HG02884 (cell line): ENCODE results near the gene GALNT2.

Experiments
- ATAC-seq: cut with Tn5 transposase; IDR thresholded peaks from one replicate; pipeline ENCODE4 v1.9.1; 2021; ENCODE audit warnings: mild to moderate bottlenecking, moderate library complexity; ENCODE audit not compliant: unreplicated experiment

Gene GALNT2

GRCh38 chr1:230249695-230250480, 182.8 kb downstream of the GALNT2 start:
- ATAC-seq = no peak

- ATAC-seq = no peak
Observed at GRCh38 chr1:230250666-230251065, 183.6 kb downstream of the GALNT2 start.

- ATAC-seq = peak; percentile 94
Observed at GRCh38 chr1:230251644-230252191, 184.7 kb downstream of the GALNT2 start.

GRCh38 chr1:230253150-230253549, 186.1 kb downstream of the GALNT2 start:
- ATAC-seq = no peak

- no peak for ATAC-seq
Observed at GRCh38 chr1:230254265-230254664, 187.2 kb downstream of the GALNT2 start.

- no peak for ATAC-seq
Observed at GRCh38 chr1:230255116-230255515, 188.1 kb downstream of the GALNT2 start.

- no peak for ATAC-seq
Observed at GRCh38 chr1:230255991-230256390, 189.0 kb downstream of the GALNT2 start.

- ATAC-seq = no peak
Observed at GRCh38 chr1:230256896-230257295, 189.9 kb downstream of the GALNT2 start.

GRCh38 chr1:230259621-230260020, 192.6 kb downstream of the GALNT2 start:
- no peak for ATAC-seq

GRCh38 chr1:230260831-230261230, 193.8 kb downstream of the GALNT2 start:
- no peak for ATAC-seq

GRCh38 chr1:230261928-230262650, 195.1 kb downstream of the GALNT2 start:
- ATAC-seq = no peak

GRCh38 chr1:230262867-230263567, 196.0 kb downstream of the GALNT2 start:
- ATAC-seq = no peak

- ATAC-seq = no peak
Observed at GRCh38 chr1:230263568-230264195, 196.6 kb downstream of the GALNT2 start.

GRCh38 chr1:230264342-230264741, 197.3 kb downstream of the GALNT2 start:
- ATAC-seq = no peak

GRCh38 chr1:230265200-230266115, 198.4 kb downstream of the GALNT2 start:
- ATAC-seq = no peak

- no peak for ATAC-seq
Observed at GRCh38 chr1:230266456-230266855, 199.4 kb downstream of the GALNT2 start.

GRCh38 chr1:230267338-230268065, 200.5 kb downstream of the GALNT2 start:
- no peak for ATAC-seq

- no peak for ATAC-seq
Observed at GRCh38 chr1:230268371-230269170, 201.5 kb downstream of the GALNT2 start.
